Pancreas (tissue), 10 donors: ENCODE results near the gene HDAC10. TPM values are rescaled to one million over a fixed set of nuclear protein-coding genes. Genes with fewer than 3 reads are reported as not detected.

Experiments
- ATAC-seq, 4 donors: fragments of 200-7000 bp; cut with Tn5 transposase; one replicate each; pipeline versions ENCODE4 v1.8.0 to v1.9.1; 2020; ENCODE audit warnings: mild to moderate bottlenecking in 4 of 4, moderate library complexity in 4 of 4
- DNase-seq, 6 donors: peaks; one replicate each; pipeline ENCODE4 v3.0.0-alpha.2; 2020
- FAIRE-seq: peaks from 2 replicates; lab custom pipeline; 2012; peaks lifted over from hg19 to GRCh38; lab: Jason Lieb, UNC
- H3K27ac ChIP-seq, 4 donors: fragments of 200-600 bp; sonication (generic); 1 replicate in 3 of 4; 2 replicates in 1 of 4; pipeline versions ENCODE4 v1.5.0 to v1.8.0; 2020
- H3K27me3 ChIP-seq, 4 donors: fragments of 200-600 bp; one replicate each; pipeline ENCODE4 v1.8.0; 2021
- H3K36me3 ChIP-seq, 3 donors: fragments of 200-600 bp; sonication (generic) in 1 of 3; one replicate each; pipeline versions ENCODE4 v1.5.0 to v1.8.0; 2020 to 2021
- H3K4me1 ChIP-seq, 3 donors: fragments of 200-600 bp; one replicate each; pipeline ENCODE4 v1.8.0; 2021
- H3K4me3 ChIP-seq, 4 donors: fragments of 200-600 bp; sonication (generic) in 2 of 4; one replicate each; pipeline versions ENCODE4 v1.5.0 to v1.8.0; 2020 to 2021
- H3K9me3 ChIP-seq, 4 donors: fragments of 200-600 bp; one replicate each; pipeline ENCODE4 v1.8.0; 2021
- CTCF ChIP-seq, 4 donors: fragments of 200-600 bp; sonication (generic) in 3 of 4; IDR thresholded peaks; one replicate each; pipeline versions ENCODE4 v1.5.0 to v1.8.0; 2021; ENCODE audit warnings: antibody characterized with exemption in 4 of 4
- WGBS, 2 donors: extraction: QIAGEN DNeasy Blood & Tissue Kit; methylation state at CpG; one replicate each; pipeline ENCODE4 v1.1.7; 2013; 5-methylcytosine and 5-hydroxymethylcytosine counted together
- intact Hi-C, 3 donors: fragments of 100-400 bp; cut with DNase I; formaldehyde crosslinking; loops; one replicate each; pipeline versions ENCODE4 v1.11.1 to v1.14.2; 2022
- polyA plus RNA-seq, 2 donors: library from polyadenylated mRNA; stranded (reverse); fragments of 200-250 nt; gene quantifications; one replicate each; pipeline ENCODE4 v1.2.3, GENCODE V29; 2013
- total RNA-seq, 6 donors: library from RNA; stranded (reverse); fragmentation: NEBNext Ultra II Directional in 4 of 6; extraction: Animal tissue kit (Norgen Biotek cat#: 25700) in 4 of 6; gene quantifications; one replicate each; pipeline versions ENCODE4 v1.2.1 to v1.2.4, GENCODE V29; 2021 to 2023
- donor health status: healthy with polysubstance abuse.
- donor health status: DM: no; HTN: no; CAD: no; lungs with moderate emphysema.
- donor health status: DM: no; HTN: no; CAD: no.
- donor health status: control.
- donor health status: control.
- donor health status: Bipolar disorder and iron deficiency.
- donor health status: DM: yes; HTN: yes; CAD: no.
- donor health status: DM: no; HTN: no; CAD: no.
- donor health status: DM: no; HTN: no; CAD: no.
- donor health status: DM: yes; HTN: yes; CAD: no.

The HDAC10 gene
- total and polyA plus RNA-seq, 8 donors, result 17.0 to 78.3 (median 21.8) TPM

GRCh38 chr22:50268655-50269113 is 17.6 kb upstream of the HDAC10 start:
- Histone ChIP-seq H3K27me3 (no peaks in the 10 kb centered on the region), H3K4me1 (peaks cover 26 to 30% (median 29%) of the 10 kb centered on the region in 3 donors), H3K27ac (no peak overlapping the region), H3K4me3 (no peak overlapping the region), H3K36me3 (no peaks in the 10 kb centered on the region), H3K9me3 (no peaks in the 10 kb centered on the region)
- 29 to 30% methylated on average over 9 of the region's 9 CpGs for WGBS, 2 donors
- peak in 3 of 4 donors; percentile 15 to 51 (median 39) for ATAC-seq
- no peak for TF ChIP-seq CTCF (IDR thresholded peaks at IDR 0.05)
- FAIRE-seq, result no peak
- intact Hi-C loops, result loop anchor here in 1 of 3 donors (10.0 kb wide), 1 partner anchor 346 kb away; no protein-coding TSS in a partner anchor
- DNase-seq, result peak in 3 of 6 donors; percentile 57 to 81 (median 79)

GRCh38 chr22:50267591-50268390 is 16.7 kb upstream of the HDAC10 start:
- no peak for TF ChIP-seq CTCF (IDR thresholded peaks at IDR 0.05)
- Histone ChIP-seq H3K27ac (no peak overlapping the region), H3K4me3 (peak overlapping the region in 2 of 4 donors; percentile 32 to 43), H3K36me3 (no peaks in the 10 kb centered on the region), H3K4me1 (peaks cover 26 to 30% (median 29%) of the 10 kb centered on the region in 3 donors), H3K9me3 (no peaks in the 10 kb centered on the region), H3K27me3 (no peaks in the 10 kb centered on the region)
- ATAC-seq, result peak; percentile 72 to 76 (median 74)
- WGBS, 2 donors, result 8 to 10% methylated on average over 53 to 75 of the region's 75 CpGs
- intact Hi-C loops, result loop anchor here in 1 of 3 donors (10.0 kb wide), 1 partner anchor 347 kb away; no protein-coding TSS in a partner anchor
- no peak for FAIRE-seq
- peak in 5 of 6 donors; percentile 68 to 91 (median 79) for DNase-seq

GRCh38 chr22:50266994-50267393 is 15.9 kb upstream of the HDAC10 start:
- FAIRE-seq, result no peak
- no peak for DNase-seq

GRCh38 chr22:50264946-50265669 is 14.0 kb upstream of the HDAC10 start:
- H3K4me1 ChIP-seq, result peaks cover 12 to 19% (median 13%) of the 10 kb centered on the region in 3 donors
- H3K27me3 ChIP-seq, result no peaks in the 10 kb centered on the region
- 85 to 90% methylated on average over 15 of the region's 15 CpGs for WGBS, 2 donors
- no peak for TF ChIP-seq CTCF (IDR thresholded peaks at IDR 0.05)
- no peaks in the 10 kb centered on the region for H3K36me3 ChIP-seq
- DNase-seq (no peak), FAIRE-seq (no peak), ATAC-seq (no peak)
- intact Hi-C loops, result loop anchor here in 1 of 3 donors (10.0 kb wide), 1 partner anchor 350 kb away; no protein-coding TSS in a partner anchor
- H3K27ac ChIP-seq, result no peak overlapping the region
- no peaks in the 10 kb centered on the region for H3K9me3 ChIP-seq
- no peak overlapping the region for H3K4me3 ChIP-seq

More at GRCh38 chr22:50266994-50267393, 15.9 kb upstream of the HDAC10 start:
- no peaks in the 10 kb centered on the region for H3K36me3 ChIP-seq
- H3K27me3 ChIP-seq, result no peaks in the 10 kb centered on the region
- no peak for ATAC-seq
- peaks cover 26 to 30% (median 29%) of the 10 kb centered on the region in 3 donors for H3K4me1 ChIP-seq
- no peaks in the 10 kb centered on the region for H3K9me3 ChIP-seq
- no peak overlapping the region for H3K27ac ChIP-seq
- peak overlapping the region in 2 of 4 donors; percentile 32 to 43 for H3K4me3 ChIP-seq
- 48 to 57% methylated on average over 33 to 37 of the region's 37 CpGs for WGBS, 2 donors
- intact Hi-C loops, result loop anchor here in 1 of 3 donors (10.0 kb wide), 1 partner anchor 348 kb away; no protein-coding TSS in a partner anchor
- no peak for TF ChIP-seq CTCF (IDR thresholded peaks at IDR 0.05)
